ENCODE results near the gene INAVA.
"Not testable (repeated sequence)": the region's sequence is repeated elsewhere in the genome, so short reads cannot be mapped to it uniquely, and the experiment has no call there.

DNA sequence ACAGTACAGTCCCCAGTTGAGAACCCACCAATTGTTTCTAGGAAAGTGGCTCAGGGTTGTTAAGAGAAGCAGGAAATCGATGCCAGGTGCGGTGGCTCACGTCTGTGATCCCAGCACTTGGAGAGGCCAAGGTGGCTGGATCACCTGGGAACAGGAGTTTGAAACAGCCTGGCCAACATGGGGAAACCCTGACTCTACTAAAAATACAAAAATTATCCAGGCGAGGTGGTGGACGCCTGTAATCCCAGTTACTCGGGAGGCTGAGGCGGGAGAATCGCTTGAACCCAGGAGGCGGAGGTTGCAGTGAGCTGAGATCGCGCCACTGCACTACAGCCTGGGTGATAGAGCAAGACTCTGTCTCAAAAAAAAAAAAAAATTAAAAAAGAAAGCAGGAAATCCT lies 67.5 kb downstream of the INAVA start:
- TF ChIP-seq, protein P1, sequence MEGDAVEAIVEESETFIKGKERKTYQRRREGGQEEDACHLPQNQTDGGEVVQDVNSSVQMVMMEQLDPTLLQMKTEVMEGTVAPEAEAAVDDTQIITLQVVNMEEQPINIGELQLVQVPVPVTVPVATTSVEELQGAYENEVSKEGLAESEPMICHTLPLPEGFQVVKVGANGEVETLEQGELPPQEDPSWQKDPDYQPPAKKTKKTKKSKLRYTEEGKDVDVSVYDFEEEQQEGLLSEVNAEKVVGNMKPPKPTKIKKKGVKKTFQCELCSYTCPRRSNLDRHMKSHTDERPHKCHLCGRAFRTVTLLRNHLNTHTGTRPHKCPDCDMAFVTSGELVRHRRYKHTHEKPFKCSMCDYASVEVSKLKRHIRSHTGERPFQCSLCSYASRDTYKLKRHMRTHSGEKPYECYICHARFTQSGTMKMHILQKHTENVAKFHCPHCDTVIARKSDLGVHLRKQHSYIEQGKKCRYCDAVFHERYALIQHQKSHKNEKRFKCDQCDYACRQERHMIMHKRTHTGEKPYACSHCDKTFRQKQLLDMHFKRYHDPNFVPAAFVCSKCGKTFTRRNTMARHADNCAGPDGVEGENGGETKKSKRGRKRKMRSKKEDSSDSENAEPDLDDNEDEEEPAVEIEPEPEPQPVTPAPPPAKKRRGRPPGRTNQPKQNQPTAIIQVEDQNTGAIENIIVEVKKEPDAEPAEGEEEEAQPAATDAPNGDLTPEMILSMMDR (IDR thresholded peaks at IDR 0.05; ENCODE audit: low read depth, low read length) = not testable (repeated sequence)
- TF ChIP-seq EZH2phosphoT487 (IDR thresholded peaks at IDR 0.05; ENCODE audit: low read depth) = not testable (repeated sequence)
